Activated CD4-positive, CD25-positive, alpha-beta regulatory T cell treated with anti-CD3 and anti-CD28 coated beads, Interleukin-2, amount 50 U/mL, for 24 hours (primary cell): ENCODE data around the gene EPB41L3.

ENCODE experiments used
- ATAC-seq, 2 donors: fragments of 150-1000 bp; cut with Tn5 transposase; one replicate each; pipeline ENCODE4 v1.10.0; 2021; ENCODE audit warnings: mild to moderate bottlenecking in 1 of 2, moderate library complexity in 1 of 2

EPB41L3 gene

DNA sequence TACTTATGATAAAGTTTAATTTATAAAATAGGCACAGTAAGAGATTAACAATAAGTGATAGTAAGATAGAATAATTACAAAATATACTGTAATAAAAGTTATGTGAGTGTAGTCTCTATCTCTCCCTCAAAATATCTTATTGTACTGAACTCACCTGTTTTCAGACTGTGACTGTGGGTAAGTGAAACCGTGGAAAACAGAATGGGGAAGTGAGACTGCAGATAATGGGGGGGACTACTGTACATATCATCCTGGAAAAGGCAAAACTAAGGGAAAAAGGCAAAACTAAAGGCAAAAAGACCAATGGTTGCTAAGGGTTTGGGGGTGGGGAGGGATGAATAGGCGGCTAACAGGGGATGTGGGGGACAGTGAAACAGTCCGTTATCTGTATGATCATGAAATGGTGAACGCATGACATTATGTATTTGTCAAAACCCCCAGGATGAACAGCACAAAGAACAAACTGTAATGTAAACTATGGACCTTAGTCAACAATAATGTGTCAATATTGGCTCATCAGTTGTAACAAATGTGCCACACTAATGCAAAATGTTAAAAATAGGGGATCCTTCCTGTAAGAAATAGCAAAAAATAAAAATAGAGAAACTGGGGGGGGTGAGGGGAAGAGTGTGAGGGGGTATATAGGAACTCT lies 93.8 kb downstream of the EPB41L3 start:
- ATAC-seq = no peak

DNA sequence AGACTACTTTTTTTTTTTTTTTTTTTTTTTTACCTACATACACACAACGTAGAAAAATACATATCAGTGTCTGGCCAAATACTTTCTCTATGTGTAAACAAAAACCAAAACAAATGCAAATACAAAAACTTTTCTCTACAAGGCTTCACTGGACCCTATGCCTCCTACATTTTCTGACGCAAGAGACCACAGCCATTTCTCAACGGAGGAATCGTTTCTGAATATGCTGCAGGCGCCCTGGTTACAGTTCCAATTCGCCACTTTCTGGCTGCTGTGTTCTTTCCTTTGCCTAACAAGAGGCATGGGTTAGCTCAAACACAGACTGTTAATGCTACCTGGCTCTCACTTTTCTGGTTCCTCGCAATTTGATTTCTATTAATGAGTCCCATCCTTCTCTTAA lies 96.4 kb downstream of the EPB41L3 start:
- no peak for ATAC-seq

DNA sequence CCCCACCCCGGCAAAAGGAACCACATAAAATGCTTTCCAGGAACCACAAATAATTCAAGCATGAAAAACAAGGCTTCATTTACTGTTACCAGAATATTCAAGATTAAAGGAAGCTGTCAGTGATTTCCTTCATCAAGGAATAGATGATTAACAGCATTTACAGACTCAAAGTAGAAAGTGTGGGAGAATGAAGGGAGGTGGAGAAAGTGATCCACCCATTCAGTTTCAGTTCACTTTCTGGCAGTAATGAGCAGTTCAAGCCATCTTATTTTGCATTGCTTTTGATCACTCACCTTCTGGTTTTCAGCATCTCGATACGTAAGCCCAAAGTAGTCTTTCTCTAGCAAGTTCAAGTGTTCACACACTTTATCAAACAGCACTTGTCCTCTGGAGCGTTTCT lies 99.0 kb downstream of the EPB41L3 start:
- ATAC-seq = no peak

DNA sequence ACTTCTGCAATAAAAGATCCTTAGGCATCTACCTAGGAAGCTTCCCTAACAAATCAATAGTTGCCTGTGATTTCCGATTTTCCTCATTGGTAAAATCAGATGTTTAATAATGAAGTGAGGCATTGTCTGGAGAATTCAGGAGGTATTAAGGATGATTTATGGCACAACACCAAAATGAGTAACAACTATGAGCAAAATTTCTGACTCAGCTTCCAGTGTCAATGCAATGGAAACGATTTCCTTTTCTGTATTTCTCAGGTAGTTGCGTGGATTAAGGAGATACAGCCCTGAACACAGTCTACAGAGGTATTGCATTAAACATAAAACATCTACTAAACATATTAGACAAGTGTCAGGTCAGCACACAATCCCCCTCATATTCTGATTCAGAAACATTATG lies 99.5 kb downstream of the EPB41L3 start:
- no peak for ATAC-seq

DNA sequence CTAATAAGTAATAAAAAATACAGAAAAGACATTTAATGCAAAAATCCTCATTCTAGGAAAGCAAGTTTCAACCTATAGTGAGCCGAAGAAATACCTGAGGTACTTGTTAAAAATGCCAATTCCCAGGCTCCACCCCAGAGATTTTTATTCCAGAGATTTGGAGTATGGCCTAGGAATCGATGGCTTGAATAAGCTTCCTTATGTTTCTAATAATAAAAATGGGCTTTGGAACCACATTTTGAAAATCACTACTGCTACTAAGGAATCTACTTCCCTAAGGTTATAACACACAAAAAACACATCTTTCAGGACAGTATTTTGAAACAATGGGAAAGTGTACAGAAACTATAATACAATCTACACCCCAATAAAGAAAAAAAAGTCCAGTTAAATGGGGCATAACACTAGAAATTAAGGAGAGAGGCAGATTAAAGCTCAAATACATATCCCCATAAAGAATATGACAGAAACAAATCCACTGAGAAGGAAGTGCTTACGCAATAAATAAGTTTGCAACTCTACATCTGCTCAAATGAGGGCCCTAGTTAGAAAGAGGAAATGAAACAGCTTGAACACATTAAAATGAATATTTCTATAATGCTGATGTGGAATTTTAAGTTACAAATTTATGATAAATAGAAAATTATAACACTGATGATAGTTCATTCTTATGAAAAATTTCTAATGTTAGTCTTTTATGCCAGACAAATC lies 103.7 kb downstream of the EPB41L3 start:
- ATAC-seq = no peak

DNA sequence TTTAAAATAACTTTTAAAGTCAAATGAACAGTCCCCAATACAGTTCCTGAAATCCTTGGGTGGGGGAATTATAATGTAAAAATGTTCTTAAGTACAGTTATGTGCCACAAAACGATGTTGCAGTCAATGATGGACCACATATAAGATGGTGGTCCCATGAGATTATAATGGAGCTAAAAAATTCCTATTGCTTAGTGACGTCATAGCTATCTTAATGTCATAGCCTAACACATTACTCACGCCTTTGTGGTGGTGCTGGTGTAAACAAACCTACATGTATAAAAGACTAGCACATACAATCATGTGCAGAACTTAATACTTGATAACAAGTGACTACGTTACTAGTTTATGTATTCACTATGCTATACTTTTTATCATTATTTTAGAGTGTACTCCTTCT lies 109.4 kb downstream of the EPB41L3 start:
- no peak for ATAC-seq

DNA sequence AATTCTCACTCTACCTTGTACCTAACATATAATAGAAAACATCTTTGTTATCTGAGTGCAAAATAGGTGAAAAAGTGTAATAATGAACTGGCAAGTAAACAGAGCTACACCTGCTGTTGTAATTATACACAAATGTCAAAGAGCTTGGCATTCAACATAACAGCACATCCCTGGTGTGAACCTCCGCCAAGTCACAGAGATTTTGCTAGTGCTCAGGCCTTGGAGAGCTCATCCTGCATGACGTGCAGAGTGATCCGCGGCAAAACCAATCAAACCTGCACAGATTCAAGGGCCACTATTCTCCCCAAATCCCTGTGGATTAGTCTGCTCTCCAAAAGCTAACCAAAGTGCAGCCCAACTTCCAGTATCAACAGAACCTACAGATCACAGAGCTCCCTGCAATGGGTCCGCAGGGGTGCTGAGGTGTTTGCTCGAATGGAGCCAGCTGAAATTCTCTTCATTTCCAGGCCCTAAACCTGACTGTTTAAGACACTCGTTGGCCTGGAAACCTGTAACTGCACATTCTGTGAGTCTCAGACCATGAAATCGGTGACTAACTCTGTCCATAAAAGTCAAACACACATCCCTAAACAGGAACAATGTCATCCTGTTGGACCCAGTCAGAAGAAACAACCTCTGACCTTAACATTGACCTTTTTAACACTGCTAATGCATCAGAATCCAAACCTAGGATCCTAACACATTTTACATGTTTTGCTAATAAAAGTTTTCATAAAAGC lies 111.8 kb downstream of the EPB41L3 start:
- no peak for ATAC-seq

DNA sequence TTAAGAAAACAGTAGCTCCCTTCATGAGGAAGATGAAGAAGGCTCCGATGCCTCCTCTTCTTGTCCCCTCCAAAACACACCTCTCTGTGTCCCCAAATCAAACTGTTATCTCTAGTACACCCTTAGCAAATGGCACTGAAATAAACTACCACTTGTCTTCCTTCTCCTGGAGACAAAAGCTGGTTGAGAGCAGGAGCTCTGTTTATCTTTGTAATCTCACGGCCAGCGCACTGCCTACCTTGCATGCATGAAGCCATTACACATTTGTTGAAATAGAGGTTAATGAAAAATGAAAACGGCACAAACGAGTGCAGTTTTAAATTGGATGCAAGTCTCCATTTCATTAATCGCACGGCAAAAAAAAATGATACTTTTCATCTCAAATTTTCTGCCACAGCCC lies 113.7 kb downstream of the EPB41L3 start:
- no peak for ATAC-seq

DNA sequence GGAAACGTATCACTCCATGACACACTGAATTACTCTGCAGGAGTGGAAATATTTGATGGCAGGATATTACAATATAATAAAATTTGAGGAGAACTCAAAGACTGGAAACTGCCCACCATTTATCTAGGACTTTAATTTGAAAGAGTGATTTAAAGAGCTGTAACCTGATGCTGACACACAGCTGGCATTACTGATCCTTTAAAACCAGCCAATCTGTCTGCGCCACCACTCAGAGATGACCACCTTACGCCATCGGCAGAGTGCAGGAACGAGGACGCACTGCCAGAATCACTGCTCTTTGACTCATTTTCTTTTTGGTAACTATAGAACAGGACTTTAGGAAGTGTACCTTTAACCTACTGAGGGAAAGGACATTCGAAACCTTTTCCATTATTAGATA lies 114.1 kb downstream of the EPB41L3 start:
- no peak for ATAC-seq

DNA sequence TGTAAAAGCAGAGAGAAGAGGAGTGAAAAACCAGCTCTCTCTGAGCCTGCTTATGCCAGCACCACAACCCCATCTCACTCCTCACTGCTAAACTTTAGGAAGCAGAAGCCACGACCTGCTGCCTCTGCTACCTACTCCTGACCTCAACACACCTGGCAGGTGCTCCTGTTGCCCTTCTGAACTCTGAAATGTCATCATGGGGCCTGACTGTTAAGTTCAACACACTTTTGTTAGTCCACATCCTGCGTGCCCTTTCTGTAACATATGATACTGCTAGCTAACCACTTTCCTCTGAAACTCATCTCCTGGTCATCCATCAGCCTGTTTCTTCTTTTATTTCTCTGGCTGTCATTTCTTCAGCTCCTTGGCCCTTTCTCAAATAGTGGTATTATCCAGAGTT lies 118.1 kb downstream of the EPB41L3 start:
- ATAC-seq = no peak

DNA sequence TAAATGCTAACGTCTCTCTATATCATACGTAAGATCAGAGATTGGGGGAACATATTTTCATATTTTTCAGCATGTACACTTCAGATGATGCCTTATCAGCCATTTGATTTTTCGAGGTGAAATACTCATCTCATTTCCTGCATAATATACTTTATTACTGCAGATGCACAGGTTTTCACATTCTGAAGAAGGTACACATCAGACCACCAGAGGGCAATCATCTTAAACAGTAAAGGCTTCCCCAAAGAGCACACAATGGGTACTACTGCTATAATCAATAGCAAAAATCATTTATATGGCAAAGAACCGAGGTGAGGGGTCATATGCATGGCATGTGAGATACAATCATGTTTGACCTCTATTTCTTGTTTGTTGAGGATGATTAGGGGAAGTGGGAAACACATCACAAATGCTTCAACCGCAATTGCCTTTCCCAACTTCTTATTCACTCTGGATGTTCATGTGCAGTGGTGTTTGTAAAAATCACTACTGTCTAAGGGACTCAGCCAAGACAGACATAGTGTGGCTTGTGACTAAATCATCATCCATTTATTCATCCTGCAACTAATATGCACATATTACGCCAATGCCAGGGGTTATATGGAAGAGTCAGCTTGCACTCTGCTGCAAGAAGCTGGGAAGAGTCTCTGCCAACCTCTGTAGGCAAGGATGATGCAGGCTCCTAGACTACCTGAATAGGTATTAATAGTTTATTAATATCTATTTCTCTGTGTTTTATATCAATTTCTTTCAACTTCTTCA lies 118.7 kb downstream of the EPB41L3 start:
- ATAC-seq = no peak

DNA sequence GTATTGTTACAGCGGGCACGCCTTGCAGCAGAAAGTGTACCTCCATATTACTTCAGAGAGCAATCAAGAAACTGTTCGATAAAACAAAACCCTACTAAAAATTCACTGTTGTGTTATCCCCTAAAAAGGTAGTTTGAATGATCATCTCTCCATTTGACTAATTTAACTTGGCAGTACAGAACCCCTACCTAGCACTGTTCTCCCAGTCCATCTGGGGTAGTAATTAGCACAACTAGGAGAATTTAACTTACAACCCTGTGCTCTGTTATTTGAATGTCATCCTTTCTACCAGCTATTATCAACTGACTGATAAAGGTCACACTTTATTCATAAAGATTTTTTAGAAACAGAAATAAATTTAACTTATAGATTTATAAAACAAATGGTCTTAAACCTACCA lies 121.2 kb downstream of the EPB41L3 start:
- ATAC-seq = no peak

DNA sequence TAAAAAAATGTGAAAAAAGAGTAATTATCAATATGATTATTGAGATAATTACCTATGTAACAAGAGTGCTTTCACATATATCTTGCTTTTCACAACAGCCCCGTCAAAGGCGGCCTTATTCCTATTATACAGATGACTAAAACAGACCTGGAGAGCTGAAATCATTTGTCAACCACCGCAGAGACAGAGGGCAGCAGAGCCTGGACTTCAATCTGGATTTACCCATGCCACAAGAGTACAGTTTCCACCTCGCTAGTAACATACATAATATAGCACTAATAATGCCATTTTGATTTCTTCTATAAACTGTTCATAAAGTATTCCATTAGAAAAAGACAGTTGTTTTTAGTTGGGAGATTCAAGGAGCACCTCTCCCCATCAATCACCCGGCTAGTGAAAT lies 121.8 kb downstream of the EPB41L3 start:
- no peak for ATAC-seq

DNA sequence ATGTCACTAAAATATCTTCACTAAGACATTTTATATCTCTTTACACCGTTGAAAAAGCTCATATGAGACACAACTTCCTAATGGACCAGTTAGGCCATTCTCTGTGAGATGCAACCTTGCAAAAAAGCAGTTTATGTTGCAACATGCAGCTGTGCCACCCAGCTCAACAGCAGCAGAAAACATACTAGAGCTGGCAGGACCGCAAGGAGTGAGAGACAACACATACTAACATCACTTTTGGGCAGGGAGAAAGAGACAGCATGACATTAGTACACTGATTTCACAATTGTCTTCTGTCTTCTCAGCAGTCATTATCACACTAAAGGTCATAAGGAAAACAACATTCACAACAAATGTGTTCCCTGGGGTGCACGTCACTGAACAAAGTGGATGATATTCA lies 122.9 kb downstream of the EPB41L3 start:
- no peak for ATAC-seq

DNA sequence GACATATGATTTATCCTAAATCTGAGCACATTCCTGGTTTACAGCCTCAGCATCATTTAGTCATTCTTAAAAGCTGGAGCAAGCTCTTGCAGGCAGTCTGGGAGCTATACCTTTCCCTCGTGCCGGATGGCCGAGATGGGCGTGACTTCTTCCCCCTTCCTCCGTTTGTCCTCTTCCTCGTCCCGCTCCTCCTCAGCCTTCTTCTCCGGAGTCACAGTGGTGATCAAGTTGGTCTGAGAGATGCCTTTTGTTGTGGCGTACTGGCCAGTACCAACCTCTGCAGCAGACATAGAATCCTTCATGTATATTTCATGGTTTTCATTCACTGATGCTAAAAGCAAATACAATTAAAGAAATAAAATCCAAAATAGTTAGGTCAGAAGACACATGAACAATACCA lies 124.2 kb downstream of the EPB41L3 start:
- no peak for ATAC-seq

DNA sequence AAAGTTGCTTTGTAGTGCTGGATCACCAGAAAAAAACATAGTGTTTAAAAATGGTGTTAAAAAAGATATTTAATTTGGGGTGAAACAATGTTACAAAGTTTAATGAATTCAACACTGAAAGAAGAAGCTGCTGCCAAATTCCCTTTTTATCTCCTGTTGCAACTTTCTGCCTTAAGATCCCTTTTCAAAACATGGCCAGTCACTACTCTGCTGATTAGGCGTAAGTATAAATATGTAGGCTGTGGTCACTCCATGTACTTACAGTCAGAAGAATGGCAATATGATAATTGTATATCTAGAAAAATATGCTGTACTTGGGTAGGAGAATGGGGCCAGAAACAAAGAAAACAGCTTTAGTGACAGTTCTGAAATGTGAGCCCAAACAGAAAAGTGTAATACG lies 124.8 kb downstream of the EPB41L3 start:
- no peak for ATAC-seq

DNA sequence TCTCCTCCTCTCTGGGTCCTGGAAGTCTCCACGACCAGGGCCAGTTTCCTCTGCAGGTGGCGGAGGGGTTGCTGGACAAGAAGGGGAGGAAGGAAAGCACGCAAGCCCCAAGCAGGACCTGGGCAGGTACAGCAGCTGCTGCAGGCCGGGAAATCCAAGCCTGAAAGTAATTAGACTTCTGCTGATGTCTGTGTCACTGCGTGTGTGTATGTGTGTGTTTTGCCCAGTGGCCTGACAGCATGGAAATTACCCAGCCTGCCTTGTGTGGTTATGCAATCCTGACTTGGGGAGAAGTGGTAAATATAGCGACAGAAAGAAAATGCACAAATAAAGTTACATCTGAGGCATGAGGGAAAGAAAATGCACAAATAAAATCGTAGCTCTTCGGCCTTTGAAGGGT lies 126.5 kb downstream of the EPB41L3 start:
- ATAC-seq = no peak

DNA sequence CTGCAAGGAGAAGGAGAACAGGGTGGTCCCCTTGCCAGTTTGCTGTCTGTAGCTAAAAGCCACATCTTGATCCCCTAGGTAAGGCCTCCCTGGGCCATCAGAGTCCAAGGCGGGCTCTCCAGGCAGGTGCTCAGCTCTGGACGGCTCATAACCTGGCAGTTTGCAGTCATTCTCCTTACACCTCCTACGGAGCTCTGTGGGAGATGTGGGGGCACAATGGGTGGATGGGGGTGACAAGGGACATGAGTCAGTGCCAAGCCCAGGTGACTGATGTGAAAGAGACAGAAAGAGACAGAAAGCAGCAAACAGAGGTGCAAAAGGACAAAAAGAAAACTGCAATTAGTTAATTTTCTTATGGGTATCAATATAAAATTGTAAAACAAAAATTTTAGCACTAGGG lies 127.7 kb downstream of the EPB41L3 start:
- ATAC-seq = no peak

DNA sequence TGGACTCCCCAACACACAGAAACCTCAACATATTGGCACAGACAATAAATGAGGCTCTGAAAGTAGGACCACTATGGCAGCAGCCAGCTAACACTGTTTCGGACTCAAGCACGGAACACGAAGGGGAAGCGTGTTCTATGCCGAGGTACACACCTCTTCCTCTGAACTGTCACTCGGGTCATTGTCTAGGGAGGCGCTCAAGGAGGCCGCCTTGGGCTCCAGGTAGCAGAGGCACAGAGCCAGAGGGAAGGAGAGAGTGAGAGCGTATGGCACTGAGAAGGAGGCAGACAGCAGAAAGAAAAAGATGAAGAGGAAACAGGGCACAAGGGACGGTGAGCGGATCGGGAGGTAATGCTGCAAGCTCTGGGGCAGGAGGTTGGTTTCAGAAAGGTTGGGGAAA lies 128.1 kb downstream of the EPB41L3 start:
- ATAC-seq = no peak

DNA sequence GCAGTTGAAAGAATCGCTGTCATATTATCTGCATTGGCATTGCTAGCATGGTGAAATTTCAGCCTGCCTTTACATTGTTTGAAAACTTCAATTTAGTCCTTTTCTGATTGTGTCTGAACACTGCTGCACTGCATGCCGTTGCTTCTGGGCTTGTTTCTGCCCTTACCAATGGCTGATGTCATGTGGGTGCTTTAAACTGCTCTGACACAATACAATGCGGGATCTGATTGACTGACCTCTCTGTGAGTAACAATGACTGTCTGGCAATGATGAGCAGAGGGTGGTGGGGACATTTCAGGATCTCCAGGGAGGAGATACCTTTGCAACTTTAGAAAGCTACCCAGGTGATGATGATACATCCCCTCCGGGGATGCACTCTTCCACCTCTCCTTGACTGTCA lies 128.8 kb downstream of the EPB41L3 start:
- ATAC-seq = no peak

DNA sequence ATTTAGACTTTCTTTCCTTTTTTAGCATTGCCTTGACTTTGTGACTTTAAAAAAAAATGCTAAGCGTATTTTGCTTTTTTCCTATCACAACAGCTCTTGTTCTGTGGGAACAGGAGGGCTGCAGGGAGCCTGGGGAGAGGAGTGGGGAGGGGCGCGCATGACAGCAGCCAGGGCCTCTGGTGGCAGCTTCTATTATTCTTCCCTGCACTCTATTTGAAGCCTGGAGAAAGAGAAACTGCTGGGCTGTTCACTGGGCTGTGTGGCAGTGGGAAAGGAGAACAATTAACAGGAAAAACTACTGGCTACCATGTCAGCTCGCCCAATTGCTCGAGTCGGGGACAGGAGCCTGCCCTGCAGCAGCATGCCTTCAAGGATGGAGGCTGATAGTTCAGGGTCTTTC lies 129.3 kb downstream of the EPB41L3 start:
- ATAC-seq = no peak

DNA sequence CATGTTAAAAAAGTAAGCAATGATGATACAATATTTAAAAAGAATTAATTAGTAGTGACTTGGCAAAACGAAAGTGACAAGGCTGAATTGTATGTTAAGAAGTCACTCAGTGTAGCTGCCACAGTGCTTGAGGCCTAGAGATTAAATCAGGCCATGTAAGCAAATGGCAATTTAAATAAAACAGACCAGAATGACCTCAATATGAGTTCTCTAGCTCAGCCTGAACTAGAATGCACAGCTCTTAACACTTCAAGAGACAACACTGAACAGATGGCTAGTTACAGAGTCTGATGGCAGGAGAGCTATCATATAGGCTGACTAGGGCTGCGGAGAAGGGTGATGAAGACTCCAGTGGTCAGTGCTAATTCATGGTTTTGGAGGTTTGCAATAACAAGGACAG lies 130.3 kb downstream of the EPB41L3 start:
- no peak for ATAC-seq

DNA sequence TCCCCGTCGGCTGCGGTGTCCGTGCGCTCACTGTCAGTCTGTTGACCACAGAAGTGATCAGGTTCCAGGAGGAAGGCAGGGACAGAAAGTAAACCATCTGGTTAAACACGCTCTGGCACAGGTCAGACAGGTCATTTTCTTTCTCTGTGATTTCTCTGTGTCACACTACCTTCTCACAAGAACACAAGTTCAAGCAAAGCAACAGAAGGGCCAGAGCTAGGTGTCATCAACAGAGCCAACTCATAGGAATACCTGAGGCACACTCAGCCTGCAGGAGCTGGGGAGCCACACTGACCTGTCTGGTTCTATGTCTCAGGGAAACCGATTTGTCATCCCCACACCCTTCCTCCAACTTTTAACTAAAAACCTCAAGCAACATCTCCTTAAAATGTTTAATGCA lies 133.2 kb downstream of the EPB41L3 start:
- no peak for ATAC-seq

DNA sequence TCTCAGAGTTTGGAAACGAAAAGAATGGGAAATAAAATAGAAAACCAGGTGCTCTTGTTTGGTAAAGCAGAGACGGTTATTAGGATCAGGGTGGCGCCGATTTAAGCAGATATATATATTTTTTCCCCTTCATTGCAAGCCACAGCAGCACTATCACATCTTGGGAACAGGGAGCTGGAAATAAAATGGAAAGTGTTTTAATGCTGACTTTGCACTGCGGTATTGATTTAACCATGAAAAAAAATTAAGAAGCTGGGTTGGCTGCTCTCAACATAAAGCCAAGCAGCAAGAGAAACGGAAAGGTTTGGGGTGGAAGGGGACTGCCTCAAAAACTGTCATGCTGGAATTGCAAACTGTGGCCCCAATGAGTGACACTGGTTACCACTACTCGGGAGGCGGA lies 145.5 kb downstream of the EPB41L3 start:
- no peak for ATAC-seq
